GM18520 (cell line): Measurements from ENCODE around the gene CMC4.

Experiments used
- ATAC-seq: cut with Tn5 transposase; IDR thresholded peaks from one replicate; pipeline ENCODE4 v1.9.1; 2021; ENCODE audit not compliant: unreplicated experiment

The CMC4 gene, protein sequence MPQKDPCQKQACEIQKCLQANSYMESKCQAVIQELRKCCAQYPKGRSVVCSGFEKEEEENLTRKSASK

DNA sequence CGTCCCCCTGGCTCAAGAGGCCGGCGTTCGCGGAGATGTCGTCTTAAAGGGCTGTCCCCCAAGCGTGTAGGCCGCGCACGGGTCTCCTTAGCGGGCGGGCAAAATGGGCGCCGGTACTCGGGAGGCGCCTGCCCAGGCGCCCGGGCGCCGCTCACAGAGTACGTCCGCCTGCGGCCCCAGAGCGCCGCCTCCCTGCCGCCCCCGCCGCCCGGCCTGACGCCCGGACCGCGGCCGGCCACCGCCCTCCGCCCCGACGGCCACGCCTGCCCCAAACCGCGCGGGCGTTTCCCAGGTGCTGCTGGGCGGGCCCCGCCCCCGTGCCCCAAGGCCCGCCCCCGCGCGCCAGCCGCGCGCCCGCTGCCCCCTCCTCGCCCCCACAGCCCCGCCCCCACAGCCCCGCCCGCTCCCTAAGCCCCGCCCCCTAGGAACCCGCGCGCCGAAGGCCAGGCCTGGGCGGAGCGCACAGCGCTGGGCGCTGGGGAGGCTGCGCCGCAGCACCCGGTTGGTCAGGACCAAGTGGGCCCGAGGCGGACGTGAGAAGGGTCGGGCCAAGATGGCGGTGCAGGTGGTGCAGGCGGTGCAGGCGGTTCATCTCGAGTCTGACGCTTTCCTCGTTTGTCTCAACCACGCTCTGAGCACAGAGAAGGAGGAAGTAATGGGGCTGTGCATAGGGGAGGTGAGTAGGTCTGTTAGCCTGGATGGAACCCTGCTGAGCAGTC is at the start of gene CMC4, which contains the start of the genes BRCC3 and MTCP1:
Gene CMC4 (minus strand): TSS at position 162 of the 719 bp plus-strand sequence. CDS start 7,113 bp downstream, outside the sequence.
Gene BRCC3 (plus strand): TSS at position 534 of the 719 bp plus-strand sequence. CDS start 20 bp downstream, at position 554.
Gene MTCP1 (minus strand): TSS at position 162 of the 719 bp plus-strand sequence. CDS start 5,126 bp downstream, outside the sequence.
- ATAC-seq: peak; percentile 77

GRCh38 chrX:155115174-155115819 is 44.4 kb upstream of the CMC4 start:
- no peak for ATAC-seq

DNA sequence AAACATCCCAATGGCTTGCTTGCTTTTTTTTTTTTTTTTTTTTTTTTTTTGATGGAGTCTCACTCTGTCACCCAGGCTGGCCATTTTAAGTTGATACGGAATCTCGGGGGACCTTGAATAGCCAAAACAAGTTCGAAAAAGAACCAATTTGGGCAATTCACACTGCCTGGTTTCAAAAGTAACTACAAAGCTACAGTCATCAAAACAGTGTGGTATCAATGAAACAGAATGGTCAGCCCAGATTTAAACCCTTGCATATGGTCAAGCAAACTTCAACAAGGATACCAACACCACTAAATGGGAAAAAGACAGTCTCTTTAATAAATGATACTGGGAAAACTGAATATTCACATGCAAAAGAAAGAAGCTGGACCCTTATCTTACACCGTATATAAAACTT is 42.2 kb upstream of the CMC4 start:
- ATAC-seq: no peak

DNA sequence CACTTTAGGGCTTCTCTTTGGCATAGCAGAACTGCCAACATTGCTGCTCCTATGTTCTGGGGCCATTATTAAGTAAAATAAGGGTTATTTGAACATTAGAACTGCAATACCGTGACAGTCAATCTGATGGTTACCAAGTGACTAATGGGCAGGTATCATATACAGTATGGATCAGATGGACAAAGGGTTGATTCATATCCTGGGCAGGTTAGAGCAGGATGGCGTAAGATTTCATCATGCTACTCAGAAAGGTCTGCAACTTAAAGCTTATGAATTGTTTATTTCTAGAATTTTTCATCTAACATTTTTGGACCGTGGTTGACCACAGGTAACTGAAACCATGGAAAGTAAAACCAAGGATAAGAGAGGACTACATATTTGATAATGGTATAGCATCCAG is 41.2 kb upstream of the CMC4 start:
- no peak for ATAC-seq

DNA sequence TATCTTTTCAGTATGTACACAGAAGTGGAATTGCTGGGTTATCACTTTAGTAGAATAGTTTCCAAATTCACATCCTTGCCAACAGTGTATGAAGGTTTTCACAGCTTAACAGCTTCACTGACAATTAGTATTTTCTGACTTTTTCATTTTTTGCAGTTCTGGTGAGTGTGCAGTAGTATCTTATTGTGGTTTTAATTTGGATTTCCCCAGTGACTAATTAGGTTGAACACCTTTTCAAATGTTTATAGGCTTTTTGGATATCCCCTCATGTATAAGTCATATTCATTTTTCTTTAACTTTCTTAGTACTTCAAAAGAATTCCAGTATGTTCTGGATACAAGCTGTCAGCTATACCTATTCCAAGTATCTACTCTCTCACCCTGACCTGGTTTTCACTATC is 37.5 kb upstream of the CMC4 start:
- no peak for ATAC-seq

DNA sequence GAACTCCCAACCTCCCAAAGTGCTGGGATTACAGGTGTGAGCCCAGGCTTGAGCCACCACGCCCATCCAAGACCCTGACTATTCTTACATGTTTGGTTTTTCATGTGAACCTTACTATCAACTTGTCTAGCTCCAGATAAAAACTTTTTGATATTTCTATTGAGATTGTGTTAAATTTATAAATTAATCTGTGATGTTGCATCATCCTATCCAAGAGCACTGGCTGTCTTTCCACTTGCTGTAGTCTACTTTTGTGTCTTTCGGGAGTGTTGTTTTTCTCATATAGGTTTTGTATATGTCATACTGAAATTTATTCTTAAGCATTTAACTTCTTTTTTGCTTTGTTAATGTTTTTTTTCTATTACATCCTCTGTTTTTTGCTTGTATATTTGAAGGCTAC is 35.0 kb upstream of the CMC4 start:
- no peak for ATAC-seq

- no peak for ATAC-seq
Observed at GRCh38 chrX:155094468-155095061, 23.6 kb upstream of the CMC4 start.

DNA sequence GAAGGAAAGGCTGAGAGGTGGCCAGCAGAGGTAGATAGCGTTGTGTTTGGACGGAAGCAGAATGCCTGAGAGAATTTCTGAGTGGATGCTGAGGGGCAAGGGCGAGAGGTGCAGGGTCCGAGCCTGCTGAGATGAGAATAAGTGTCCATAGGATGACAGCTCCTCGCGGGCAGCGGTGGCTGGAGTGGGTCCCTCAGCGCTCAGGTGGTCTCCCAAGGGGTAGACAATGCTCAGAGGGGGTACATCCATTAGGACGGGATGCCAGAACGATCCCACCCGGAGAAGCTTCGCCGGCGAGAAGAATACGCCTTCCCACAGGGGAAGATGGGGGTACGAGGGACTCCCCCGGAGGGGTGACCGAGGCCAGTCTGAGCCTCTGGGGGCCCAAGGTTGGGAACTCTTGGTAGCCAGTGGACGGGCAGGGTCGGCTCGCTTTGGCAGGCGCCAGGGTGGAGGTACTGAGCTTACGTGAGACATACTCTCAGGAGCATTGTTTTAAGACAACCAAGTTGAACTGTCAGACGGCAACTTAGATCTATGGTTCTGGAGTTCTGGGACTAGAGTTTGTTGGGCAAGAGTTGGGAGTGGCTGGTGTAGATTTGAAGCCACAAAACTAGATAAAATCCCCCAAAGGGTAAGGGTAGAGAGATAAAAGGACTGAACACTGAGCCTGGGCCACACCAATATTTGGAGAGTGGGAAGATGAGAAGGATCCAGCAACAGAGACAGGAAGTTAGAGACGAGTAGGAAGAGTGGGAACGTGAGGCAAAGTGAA is 16.2 kb upstream of the CMC4 start:
- ATAC-seq: no peak

DNA sequence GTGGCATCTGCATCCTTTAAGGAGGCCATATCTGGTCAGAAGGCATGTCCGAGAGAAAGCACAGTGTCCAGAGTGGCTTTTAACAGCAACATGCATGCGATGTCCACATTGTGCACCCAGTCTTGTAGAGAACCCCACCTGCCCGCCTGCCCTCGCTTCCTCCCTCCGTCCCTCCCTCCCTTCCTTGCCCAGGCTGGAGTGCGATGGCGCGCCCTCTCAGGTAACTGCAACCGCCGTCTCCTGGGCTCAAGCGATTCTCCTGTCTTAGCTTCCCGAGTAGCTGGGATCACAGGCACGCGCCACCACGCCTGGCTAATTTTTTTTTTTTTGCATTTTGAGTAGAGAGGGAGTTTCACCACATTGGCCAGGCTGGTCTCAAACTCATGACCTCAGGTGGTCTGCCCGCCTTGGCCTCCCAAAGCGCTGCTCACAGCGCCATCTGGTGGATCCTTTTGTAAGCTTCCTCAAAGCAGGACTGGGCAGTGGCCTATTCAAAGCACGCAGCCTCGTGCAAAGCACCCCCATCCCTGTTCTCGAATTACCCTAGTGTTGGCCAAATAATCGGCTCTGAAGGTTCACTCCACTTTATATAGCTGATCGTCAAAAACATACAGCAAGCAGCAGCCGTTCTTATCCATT is 15.4 kb upstream of the CMC4 start:
- no peak for ATAC-seq

GRCh38 chrX:155071694-155072280 is 851 bp upstream of the CMC4 start:
- ATAC-seq: no peak

- peak; percentile 8 for ATAC-seq
Observed at GRCh38 chrX:155070663-155070974, 317 bp downstream of the CMC4 start.

- no peak for ATAC-seq
Observed at GRCh38 chrX:155070038-155070437, 898 bp downstream of the CMC4 start.

DNA sequence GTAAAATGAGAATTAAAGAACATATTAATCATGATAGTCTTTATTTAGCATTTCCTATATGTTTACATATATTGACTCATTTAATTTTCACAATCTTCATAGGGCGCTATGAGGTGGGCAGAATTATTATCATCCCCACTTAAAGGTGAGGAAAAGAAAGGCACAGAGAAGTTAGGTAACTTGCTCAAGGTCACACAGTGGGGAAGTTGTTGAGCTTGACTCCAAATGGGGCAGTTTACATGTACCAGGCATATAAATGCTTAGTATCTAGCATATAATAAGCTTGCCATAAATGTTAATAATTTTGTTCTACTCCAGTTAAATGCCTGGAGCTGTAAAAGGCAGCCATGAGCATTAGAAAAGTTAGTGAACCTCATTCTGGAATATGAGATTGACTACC is 1.5 kb downstream of the CMC4 start:
- no peak for ATAC-seq

GRCh38 chrX:155068165-155068564 is 2.8 kb downstream of the CMC4 start:
- no peak for ATAC-seq

DNA sequence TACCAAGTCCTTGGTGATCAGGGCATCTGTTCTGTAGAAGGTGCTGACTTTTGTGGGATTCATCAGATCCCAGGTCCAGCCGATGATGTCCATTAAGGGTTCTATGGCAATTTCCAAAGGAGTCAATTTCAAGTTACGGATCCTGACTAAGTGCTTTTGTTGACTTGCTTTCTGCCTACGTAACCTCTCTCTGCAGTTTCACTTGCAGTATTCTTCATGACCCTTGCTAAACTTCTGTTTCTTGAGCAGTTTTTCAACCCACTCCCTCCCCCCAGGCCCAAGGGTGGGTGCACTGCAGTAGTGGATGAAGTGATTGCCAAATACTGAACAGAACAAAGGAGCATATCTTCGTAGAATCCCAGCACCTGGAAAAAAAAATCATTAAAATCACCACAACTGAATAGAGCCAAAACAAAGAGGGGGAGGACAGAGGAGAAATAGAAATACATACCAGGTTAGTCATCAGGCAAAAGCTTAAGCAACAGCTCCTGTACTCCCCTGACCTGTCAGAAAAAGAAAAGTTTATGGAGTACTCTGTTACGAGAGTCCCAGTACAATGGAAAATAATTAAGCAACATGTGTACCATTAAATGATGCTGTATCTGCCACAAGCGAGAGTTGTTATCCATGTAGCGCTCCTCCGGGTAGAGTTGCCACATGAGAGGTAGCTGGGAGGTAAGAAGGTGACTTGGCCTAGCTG is 5.8 kb downstream of the CMC4 start:
- no peak for ATAC-seq

DNA sequence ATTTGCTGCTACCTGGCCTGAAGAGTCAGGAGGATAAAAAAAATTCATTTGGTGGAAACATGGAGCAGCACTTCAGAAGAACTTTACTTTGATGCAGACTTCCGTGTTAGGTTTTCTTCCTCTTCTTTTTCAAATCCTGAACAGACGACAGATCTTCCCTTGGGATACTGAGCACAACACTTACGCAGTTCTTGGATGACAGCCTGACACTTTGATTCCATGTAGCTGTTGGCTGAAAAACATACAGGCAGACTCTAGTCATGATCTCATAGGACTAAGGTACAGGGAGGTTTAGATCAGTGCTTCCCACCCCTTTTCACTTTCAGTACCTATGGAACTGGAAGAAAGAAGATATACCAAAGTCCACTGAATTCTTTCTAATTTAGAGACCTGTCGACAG is 9.2 kb downstream of the CMC4 start:
- ATAC-seq: no peak

DNA sequence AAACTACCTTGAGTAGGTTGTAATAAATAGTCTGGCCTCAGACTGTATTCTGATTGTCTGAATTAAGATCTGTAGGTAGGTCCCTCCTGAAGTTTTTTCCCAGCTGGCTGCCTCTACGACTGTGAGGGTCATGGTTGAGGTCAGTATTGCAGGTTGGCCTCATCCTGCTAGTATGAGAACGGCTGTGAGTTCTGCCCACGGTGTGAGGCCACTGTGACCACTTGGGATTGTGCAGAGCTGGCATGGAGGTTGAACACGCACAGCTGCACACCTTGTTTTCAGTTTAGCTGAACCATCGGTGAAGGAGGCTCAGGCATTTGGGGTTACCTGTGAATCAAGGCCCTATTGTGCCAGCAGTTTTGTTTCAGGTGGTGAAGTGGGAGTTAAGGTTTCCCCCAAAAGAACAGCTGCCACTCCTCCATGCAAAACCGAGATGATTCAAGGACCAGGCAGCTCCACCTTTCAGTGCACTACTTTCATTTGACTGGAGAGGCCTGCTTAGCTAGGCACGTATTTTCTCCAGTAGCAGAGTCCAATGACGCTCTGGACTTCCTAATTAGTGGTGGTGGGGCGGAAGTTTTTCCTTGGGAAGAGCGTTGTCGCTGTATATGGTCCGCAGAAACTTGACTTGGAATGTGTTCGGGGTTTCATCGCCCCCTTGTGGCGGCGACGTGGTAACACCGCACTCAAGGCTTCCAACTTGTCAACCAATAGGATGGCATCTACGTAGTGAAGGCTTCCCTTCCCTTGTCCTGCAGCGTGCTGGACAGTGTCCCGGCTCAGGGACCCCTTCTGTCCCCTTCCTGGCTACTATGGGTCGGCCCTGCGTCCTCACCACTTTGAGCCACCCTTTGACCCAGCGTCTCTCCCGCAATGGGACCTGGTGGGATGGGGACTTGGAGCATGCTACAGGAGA is 13.8 kb downstream of the CMC4 start:
- no peak for ATAC-seq

- ATAC-seq: no peak
Observed at GRCh38 chrX:155056471-155056870, 14.5 kb downstream of the CMC4 start.

GRCh38 chrX:155055494-155055893 is 15.4 kb downstream of the CMC4 start:
- no peak for ATAC-seq
